CMK (cell line): ENCODE data around the gene FNIP2.
"Not testable (repeated sequence)": the region's sequence is repeated elsewhere in the genome, so short reads cannot be mapped to it uniquely, and the experiment has no call there.

ENCODE experiments used
- DNase-seq: peaks from one replicate; pipeline ENCODE4 v3.0.0-alpha.2; 2010; ENCODE audit warnings: low read depth

The FNIP2 gene

DNA sequence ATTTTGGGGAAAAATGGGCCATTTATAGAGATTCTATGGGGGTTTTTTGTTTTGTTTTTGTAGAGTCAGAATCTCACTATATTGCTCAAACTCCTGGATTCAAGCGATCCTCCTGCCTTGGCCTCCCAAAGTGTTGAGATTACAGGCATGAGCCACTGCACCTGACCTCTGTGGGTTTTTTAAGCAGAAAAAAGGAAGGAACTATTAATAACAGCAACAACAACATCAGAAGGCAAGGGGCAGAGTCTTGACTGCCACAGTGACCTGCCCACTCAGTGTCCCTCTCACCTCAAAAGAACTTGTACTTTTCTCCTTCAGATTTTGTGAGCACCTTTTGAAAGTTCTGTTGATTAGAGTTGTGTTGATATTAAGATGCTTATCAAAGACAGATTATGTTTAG lies 48.1 kb downstream of the FNIP2 start:
- no peak for DNase-seq

DNA sequence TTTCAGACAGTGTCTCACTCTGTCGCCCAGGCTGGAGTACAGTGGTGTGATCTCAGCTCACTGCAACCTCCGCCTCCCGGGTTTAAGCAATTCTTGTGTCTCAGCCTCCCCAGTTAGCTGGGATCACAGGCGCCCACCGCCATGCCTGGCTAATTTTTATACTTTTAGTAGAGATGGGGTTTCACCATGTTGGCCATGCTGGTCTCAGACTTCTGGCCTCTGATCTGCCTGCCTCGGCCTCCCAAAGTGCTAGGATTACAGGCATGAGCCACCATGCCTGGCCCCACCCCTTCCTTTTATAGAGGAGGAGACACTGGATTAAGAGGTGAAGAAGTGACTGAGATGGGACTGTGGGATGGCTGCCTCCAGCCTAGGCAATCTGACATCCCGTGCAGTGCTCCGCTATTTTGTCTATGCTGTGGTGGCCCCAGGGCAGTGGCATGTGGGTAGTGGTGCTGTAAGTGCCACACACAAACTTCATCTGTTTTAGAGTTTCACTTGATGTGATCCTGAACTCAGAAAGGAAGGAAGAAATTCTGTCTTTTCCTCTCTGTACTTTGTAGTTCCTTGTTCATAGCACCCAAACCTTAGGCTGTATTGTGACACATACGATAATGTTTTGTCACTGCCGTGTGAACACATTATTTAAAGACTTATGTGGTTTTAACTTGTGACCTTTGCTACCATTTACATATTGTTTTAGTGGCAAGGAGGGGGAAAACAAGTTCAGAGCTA lies 48.9 kb downstream of the FNIP2 start:
- no peak for DNase-seq

GRCh38 chr4:158818560-158819140 lies 49.8 kb downstream of the FNIP2 start:
- no peak for DNase-seq

GRCh38 chr4:158819942-158820786 lies 51.3 kb downstream of the FNIP2 start:
- no peak for DNase-seq

DNA sequence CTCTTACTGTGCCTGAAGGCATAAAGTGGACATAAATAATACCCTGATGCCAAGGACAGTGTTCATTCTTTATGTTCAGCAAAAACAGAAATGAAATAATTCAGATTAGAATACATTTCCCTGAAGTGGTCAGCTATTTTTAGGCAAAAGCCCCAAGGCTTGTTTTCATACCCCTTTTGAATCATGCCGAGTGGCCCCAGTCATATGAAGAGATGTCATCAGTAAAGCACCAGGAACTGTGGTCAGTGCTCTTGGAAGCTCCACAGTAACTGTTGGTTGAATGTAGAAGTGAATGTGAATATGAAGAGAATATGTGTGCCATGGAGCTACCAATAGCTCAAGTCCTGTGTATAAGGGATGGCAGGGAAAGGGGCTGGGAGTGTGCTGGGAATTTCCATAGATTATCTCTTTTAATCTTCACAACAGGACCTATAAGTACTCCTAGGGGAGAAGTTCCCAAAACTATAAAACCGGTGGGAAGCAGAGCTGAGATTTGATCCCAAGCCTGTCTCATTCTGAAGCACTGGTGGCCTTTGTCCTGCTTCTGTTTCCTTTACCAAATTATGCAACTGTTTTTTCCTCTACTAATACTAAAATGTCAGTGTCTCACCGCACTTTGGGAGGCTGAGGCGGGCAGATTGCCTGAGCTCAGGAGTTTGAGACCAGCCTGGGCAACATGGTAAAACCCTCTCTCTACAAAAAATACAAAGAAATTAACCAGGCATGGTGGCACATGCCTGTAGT lies 52.6 kb downstream of the FNIP2 start:
- no peak for DNase-seq

GRCh38 chr4:158822348-158822747 lies 53.5 kb downstream of the FNIP2 start:
- no peak for DNase-seq

DNA sequence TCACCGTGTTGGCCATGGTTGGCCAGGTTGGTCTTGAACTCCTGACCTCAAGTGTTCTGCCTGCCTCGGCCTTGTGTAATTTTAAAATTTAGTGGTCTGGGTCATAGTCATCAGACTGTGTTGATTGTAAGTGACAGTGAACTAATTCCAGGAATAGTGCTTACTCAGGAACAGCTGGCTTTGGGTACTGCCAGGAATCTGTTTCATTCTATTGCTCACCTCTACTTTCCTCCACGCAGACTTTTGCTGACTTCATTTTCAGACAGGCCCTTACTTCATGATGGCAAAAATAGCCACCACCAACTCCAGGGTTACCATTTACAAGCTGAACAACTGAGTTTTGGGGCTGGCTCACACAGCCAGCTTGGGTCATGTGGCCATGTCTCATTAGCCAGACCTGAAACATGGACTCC lies 54.6 kb downstream of the FNIP2 start:
- DNase-seq: no peak

- DNase-seq: no peak
Measured at GRCh38 chr4:158824425-158825274, 55.8 kb downstream of the FNIP2 start.

GRCh38 chr4:158825433-158826036 lies 56.7 kb downstream of the FNIP2 start:
- DNase-seq: no peak

- DNase-seq: no peak
Measured at GRCh38 chr4:158826057-158826456, 57.2 kb downstream of the FNIP2 start.

DNA sequence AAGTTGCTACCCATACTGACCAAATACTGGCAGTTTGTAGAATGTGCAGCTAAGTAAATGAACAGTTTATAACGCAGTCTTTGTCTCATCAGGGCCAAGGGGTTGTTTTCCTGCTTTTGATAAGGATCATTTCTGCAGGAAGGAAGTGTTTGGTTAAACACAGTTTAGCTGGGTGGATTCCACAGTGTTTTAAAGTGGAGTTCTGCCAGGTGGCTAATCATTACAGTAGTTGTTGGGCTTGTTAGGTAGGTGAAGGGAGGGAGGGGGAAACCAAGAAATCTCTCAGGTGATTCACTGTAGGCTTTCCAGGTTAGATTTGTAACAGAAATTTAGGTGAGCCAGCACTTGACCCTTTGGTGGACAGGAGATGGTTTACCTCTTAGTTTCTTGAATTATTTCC lies 58.1 kb downstream of the FNIP2 start:
- DNase-seq: no peak

DNA sequence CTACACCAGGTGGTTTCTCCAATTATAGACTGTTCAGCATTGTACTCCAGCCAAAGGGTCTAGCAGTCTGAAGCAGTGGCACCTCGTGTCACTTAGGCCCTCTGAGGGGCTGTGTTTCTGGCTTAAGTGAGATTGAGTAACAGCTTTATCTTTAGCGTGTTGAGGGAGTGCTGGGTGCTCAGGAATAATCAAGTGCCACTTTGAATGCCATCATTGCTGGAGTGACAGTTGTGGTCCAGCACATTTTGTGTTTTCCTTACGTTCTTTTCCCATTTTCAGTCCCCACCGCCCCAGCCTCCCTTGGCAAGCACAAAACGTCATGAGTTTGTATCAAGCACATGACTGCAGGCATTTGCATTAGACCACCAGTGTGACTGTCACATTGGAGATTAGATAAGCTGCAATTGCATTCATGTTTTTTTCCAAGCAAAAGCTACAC lies 58.7 kb downstream of the FNIP2 start:
- no peak for DNase-seq

- DNase-seq: not testable (repeated sequence)
Measured at GRCh38 chr4:158828151-158828550, 59.3 kb downstream of the FNIP2 start.

DNA sequence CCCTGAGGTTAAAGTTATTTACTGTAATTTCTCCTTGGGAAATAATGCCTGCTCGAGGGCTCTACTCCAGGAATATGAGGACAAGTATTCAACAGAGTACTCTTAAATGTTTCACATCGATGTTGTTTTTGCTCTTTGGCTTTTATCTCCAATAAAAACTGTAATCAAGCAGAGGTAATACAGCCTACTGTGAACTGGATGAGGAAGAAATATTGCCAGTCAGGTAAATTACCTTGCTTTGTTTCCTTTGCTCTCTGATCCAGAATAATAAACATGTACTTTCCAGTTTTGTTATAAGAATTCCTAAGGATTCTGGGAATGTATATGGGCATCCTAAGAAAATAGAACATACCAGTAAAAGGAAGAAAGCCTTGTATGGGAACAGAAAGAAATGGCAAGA lies 60.4 kb downstream of the FNIP2 start:
- DNase-seq: no peak

GRCh38 chr4:158833602-158834001 lies 64.8 kb downstream of the FNIP2 start:
- DNase-seq: no peak

- DNase-seq: no peak
Measured at GRCh38 chr4:158835226-158836001, 66.6 kb downstream of the FNIP2 start.

GRCh38 chr4:158836002-158836369 lies 67.2 kb downstream of the FNIP2 start:
- DNase-seq: no peak

DNA sequence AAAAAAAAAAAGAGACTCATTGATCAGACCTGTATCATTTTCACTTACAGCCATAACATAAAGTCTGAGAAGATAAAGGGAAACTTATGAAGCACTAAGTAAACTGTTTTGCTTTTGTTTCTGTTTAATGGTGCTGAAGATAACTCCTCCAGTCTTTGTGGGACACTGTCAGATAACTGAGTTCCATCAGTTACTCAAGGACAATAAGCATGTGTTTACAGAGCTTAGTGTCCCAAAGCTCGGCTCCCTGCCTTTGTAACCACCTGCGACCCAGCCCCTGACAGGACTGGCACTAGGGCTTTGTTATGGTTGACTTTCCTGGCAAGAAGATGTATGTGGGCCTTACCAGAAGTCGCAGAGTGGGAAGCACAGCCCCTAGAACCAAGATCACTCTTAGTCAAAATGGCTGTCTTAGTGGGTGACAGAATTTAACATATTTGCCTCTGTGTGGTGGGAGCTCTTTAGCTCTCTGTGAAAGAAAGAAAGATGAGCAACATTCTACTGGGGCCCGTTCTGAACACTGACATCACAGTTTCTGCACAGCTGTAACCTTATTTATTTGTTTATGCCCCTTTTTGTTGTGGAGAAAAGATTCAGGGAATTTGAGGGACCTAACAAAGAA lies 68.1 kb downstream of the FNIP2 start:
- DNase-seq: no peak

- no peak for DNase-seq
Measured at GRCh38 chr4:158837527-158838141, 68.8 kb downstream of the FNIP2 start.
